ENCODE measurements around the gene EXD3. TPM values are rescaled to one million over a fixed set of nuclear protein-coding genes. Genes with fewer than 3 reads are reported as not detected.
A peak's percentile ranks its signal among the peaks of the same experiment; 100 is the strongest.

The EXD3 gene
- total and polyA plus RNA-seq, 7 donors: 8.9 to 29.7 (median 18.0) TPM

DNA sequence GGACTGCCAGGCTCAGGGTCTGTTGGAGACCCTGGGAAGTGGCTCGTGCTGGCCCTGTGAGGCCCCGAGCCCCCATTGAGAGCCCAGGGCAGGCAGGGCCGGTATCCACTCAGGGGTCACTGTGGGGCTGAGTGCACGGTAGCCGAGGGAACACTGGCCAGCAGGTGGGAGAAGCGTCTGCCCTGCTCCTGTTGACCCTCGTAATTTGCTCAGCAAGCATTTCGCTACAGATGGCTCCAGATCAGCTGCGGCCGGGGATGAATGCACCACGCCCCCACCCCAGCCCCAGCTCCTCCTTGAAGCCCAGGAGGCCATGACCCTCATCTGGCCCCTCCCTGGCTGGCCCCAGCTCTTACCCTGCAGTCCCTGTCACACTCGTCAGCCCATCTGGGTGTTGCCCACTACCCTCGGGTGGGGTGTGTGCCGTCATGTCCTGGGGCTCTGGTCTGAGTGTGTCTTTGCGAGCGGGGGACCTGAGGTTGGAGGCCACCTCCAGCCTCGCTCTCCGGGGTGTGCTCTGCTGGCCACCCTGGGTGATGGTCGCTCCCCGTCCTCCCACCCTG, 114.8 kb downstream of the EXD3 start:
- intact Hi-C loops (cut with DNase I): no loop called here
- DNase-seq: no peak

DNA sequence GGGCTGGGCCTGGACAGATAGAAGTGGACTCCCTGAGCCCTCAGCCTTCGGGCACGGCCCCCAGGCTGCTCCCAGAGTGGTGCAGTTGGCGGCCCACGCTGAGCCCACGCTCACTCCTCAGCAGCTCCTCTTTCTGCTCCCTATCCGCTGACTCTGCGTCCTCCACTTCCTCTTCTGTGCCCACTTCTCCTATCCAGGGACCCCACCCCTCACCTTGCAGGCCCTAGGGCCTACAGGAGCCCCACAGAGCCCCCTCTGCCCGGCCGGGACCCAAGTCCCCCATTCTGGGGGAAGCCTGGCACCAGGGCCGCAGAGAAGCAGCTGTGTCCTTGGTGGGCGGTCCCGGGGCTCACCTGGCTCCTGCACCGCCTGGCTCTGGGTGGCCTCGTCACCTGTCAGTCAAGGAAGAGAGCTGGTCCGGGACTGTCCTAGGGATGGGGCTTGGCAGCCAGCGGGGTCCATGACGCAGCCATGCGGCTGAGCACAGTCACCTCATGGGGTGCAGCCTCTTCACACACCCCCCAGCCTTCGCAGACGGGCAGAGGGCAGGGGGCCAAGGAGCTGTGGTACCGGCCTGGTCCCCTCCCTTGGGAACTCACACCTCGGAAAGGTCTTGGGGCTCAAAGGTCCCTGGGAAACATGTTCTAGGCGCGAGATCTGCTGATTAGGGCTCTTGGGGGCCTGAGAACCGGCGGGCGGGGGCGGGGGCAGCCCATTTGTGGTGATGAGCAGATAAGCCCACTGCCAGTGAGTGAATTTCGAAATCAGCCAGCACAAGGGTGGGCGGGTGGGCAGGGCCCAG, 115.5 kb downstream of the EXD3 start:
- H3K27me3 ChIP-seq: peaks cover 40 to 75% (median 57%) of the 10 kb centered on the region in 3 donors
- no peak overlapping the region for H3K27ac ChIP-seq
- 8 to 36% methylated on average over 30 of the region's 30 CpGs for WGBS, 2 donors
- DNase-seq: no peak
- TF ChIP-seq POLR2A (IDR thresholded peaks at IDR 0.05): peak in 1 of 2 donors; percentile 22
- TF ChIP-seq EP300 (IDR thresholded peaks at IDR 0.05): no peak
- no peak for TF ChIP-seq POLR2AphosphoS5 (IDR thresholded peaks at IDR 0.05)
- TF ChIP-seq, protein P1, sequence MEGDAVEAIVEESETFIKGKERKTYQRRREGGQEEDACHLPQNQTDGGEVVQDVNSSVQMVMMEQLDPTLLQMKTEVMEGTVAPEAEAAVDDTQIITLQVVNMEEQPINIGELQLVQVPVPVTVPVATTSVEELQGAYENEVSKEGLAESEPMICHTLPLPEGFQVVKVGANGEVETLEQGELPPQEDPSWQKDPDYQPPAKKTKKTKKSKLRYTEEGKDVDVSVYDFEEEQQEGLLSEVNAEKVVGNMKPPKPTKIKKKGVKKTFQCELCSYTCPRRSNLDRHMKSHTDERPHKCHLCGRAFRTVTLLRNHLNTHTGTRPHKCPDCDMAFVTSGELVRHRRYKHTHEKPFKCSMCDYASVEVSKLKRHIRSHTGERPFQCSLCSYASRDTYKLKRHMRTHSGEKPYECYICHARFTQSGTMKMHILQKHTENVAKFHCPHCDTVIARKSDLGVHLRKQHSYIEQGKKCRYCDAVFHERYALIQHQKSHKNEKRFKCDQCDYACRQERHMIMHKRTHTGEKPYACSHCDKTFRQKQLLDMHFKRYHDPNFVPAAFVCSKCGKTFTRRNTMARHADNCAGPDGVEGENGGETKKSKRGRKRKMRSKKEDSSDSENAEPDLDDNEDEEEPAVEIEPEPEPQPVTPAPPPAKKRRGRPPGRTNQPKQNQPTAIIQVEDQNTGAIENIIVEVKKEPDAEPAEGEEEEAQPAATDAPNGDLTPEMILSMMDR (IDR thresholded peaks at IDR 0.05): no peak
- H3K4me3 ChIP-seq: no peak overlapping the region
- intact Hi-C loops (cut with DNase I): no loop called here
- peaks cover 0 to 42% (median 37%) of the 10 kb centered on the region in 4 donors for H3K4me1 ChIP-seq
- no peaks in the 10 kb centered on the region for H3K36me3 ChIP-seq
- H3K9me3 ChIP-seq: no peaks in the 10 kb centered on the region

More for the DNA sequence above, 114.8 kb downstream of the EXD3 start:
- Histone ChIP-seq H3K4me1 (peaks cover 0 to 35% (median 32%) of the 10 kb centered on the region in 4 donors), H3K9me3 (no peaks in the 10 kb centered on the region), H3K4me3 (no peak overlapping the region), H3K27ac (no peak overlapping the region), H3K27me3 (peaks cover 33 to 68% (median 51%) of the 10 kb centered on the region in 3 donors), H3K36me3 (no peaks in the 10 kb centered on the region)
- TF ChIP-seq EP300 (IDR thresholded peaks at IDR 0.05): no peak
- no peak for TF ChIP-seq POLR2AphosphoS5 (IDR thresholded peaks at IDR 0.05)
- TF ChIP-seq, protein P1 (IDR thresholded peaks at IDR 0.05): no peak
- TF ChIP-seq POLR2A (IDR thresholded peaks at IDR 0.05): no peak
- 34 to 66% methylated on average over 20 of the region's 20 CpGs for WGBS, 2 donors

GRCh38 chr9:137306850-137307254, 116.1 kb downstream of the EXD3 start:
- H3K36me3 ChIP-seq: no peaks in the 10 kb centered on the region
- 8 to 41% methylated on average over 23 of the region's 23 CpGs for WGBS, 2 donors
- H3K27ac ChIP-seq: peak overlapping the region in 3 of 4 donors; percentile 59 to 76 (median 67)
- peaks cover 0 to 43% (median 38%) of the 10 kb centered on the region in 4 donors for H3K4me1 ChIP-seq
- peaks cover 41 to 76% (median 58%) of the 10 kb centered on the region in 3 donors for H3K27me3 ChIP-seq
- TF ChIP-seq, protein P1 (IDR thresholded peaks at IDR 0.05): no peak
- no peak for TF ChIP-seq POLR2AphosphoS5 (IDR thresholded peaks at IDR 0.05)
- no peak for TF ChIP-seq EP300 (IDR thresholded peaks at IDR 0.05)
- TF ChIP-seq POLR2A (IDR thresholded peaks at IDR 0.05): no peak
- intact Hi-C loops (cut with DNase I): no loop called here
- DNase-seq: no peak
- no peak overlapping the region for H3K4me3 ChIP-seq
- no peaks in the 10 kb centered on the region for H3K9me3 ChIP-seq

DNA sequence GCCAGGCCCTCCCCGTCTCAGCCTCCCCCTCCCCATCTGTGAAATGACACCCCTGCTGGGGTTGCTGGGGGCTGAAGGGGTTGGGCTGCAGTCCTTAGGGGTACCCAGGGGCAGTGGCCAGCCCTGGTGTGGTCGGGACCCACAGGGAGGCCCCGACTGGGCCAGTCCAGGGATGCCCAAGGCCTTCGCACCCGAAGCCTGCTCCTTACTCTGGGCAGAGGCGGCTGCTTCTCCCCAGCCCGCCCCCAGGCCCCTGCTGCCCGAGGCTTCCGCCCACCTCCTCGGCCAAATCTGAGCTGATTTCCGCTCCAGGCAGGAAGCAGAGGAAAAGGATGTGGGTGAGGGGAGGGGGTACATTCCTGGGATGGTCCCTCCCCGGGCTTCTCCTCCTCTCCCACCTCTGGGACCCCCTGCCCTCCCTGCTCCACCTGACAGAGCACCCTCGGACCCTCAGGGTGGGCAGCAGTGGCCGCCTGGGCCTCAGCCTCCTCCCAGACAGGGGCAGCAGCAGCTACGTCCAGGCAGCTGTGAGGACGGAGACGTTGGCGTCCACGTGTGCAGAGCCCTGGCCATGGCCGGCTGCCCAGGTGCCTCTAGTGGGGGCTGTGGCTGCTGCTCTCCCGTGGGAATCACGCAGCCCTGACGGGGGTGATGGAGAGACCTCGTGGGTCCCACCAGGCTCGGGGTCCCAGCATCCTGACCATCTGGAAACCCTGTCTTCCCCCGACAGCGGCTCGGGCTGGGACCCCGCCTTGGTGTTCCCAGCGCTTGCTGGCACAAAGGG, 116.7 kb downstream of the EXD3 start:
- H3K27ac ChIP-seq: peak overlapping the region; percentile 59 to 76 (median 64)
- no peak for DNase-seq
- intact Hi-C loops (cut with DNase I): no loop called here
- H3K4me3 ChIP-seq: no peak overlapping the region
- H3K9me3 ChIP-seq: no peaks in the 10 kb centered on the region
- TF ChIP-seq, protein P1 (IDR thresholded peaks at IDR 0.05): no peak
- TF ChIP-seq POLR2A (IDR thresholded peaks at IDR 0.05) (no peak), EP300 (IDR thresholded peaks at IDR 0.05) (no peak), POLR2AphosphoS5 (IDR thresholded peaks at IDR 0.05) (no peak)
- H3K27me3 ChIP-seq: peaks cover 44 to 81% (median 62%) of the 10 kb centered on the region in 3 donors
- H3K4me1 ChIP-seq: peaks cover 0 to 47% (median 42%) of the 10 kb centered on the region in 4 donors
- H3K36me3 ChIP-seq: no peaks in the 10 kb centered on the region
- 7 to 26% methylated on average over 30 of the region's 30 CpGs for whole genome bisulfite sequencing, 2 donors

Data from sigmoid colon (tissue), 7 donors.